GM19025 (cell line): ENCODE data around the gene ADGRF3.
"Not testable (repeated sequence)": the region's sequence is repeated elsewhere in the genome, so short reads cannot be mapped to it uniquely, and the experiment has no call there.

Source experiments
- ATAC-seq: cut with Tn5 transposase; IDR thresholded peaks from one replicate; pipeline ENCODE4 v1.9.1; 2021; ENCODE audit warnings: mild to moderate bottlenecking, low read depth, moderate library complexity; ENCODE audit not compliant: unreplicated experiment

ADGRF3 gene

GRCh38 chr2:26285931-26286330 lies 60.7 kb downstream of the ADGRF3 start:
- ATAC-seq: no peak

- no peak for ATAC-seq
Observed at GRCh38 chr2:26284132-26284531, 62.5 kb downstream of the ADGRF3 start.

GRCh38 chr2:26283606-26284005 lies 63.0 kb downstream of the ADGRF3 start:
- no peak for ATAC-seq

DNA sequence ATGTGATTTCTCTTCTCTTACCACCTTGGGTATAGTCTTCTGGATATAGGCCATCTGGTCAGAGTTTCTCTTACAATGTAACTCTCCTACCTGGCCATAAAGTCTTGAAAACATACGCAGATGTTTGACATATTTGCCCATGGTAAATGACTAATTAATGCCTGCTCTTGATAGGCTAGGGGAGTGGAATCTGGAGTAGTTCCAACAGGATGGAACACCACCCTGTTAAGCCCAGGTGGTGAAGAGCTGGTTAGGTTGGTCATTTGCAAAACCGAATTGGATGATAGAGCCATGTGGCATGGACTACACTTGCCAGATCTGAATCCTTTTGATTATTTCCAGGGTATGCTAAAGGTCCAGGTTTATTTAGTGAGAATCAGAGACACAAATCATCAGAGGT lies 65.4 kb downstream of the ADGRF3 start:
- ATAC-seq: no peak

GRCh38 chr2:26279886-26280285 lies 66.7 kb downstream of the ADGRF3 start:
- ATAC-seq: no peak

- ATAC-seq: no peak
Observed at GRCh38 chr2:26276484-26277227, 69.9 kb downstream of the ADGRF3 start.

DNA sequence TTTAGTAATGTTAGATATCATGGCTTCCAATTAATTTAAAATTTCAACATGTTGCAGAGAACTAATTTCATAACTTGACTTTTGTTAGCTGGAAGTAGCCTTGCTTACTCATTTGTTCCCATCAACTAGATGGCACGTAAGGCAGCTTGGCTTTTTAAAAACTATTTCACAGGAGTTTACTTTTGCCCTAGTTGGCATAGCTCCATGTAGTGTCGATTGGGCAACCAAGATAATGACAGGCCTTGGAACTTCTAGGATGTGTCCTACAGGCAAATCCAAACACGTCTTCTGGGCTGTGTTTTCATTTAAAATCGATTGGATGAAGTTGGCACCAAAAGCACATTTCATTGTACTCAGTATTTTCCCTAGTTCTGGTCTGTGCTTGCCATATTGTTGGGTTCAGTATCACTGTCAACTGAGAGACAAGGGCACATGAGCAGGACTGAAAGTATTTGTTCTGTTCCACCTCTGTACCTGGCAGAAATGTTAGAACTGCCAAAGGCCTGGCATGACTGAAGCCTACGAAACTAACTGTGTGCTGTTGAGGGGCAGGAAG lies 72.5 kb downstream of the ADGRF3 start:
- ATAC-seq: no peak

- ATAC-seq: no peak
Observed at GRCh38 chr2:26273501-26273900, 73.1 kb downstream of the ADGRF3 start.

DNA sequence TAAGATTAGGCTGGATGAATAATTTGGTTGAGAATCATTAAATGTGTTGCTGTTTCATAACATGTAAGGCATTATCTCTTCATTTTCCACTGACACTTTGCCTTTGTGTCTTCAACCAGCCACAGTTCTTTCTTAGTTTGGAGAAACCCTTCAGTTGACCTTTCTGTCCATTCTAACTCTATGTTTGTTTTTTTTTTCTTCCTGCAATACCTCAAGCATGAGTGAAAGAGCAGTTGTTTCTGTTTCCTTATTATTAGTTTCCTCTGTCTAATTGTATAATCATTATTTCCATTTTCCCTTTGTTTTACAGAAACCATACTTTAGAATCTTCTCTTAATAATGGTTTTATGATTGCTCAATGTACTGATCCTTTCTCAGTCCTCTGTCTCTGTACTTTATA lies 76.2 kb downstream of the ADGRF3 start:
- ATAC-seq: no peak

- ATAC-seq: no peak
Observed at GRCh38 chr2:26269571-26270158, 76.9 kb downstream of the ADGRF3 start.

DNA sequence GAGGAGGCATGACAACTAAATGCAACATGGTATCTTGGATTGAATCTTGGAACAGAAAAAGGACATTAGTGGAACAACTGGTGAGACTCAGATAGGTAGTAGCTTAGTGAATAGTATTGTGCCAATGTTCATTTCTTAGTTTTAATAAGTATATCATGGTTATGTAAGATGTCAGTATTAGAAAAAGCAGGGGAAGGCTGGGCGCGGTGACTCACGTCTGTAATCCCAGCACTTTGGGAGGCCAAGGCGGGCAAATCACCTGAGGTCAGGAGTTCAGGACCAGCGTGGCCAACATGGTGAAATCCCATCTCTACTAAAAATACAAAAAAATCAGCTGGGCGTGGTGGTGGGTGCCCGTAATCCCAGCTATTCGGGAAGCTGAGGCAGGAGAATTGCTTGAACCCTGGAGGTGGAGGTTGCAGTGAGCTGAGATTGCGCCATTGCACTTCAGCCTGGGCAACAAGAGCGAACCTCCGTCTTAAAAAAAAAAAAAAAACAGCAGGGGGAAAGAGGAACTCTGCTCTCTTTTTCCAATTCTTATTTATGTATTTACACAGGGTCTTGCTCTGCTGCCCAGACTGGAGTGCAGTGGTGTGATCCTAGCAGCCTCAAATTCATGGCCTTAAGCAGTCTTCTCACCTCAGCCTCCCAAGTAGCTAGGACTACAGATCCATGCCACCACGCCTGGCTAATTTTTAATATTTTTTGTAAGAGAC lies 77.8 kb downstream of the ADGRF3 start:
- not testable (repeated sequence) for ATAC-seq

- no peak for ATAC-seq
Observed at GRCh38 chr2:26268213-26268612, 78.4 kb downstream of the ADGRF3 start.

DNA sequence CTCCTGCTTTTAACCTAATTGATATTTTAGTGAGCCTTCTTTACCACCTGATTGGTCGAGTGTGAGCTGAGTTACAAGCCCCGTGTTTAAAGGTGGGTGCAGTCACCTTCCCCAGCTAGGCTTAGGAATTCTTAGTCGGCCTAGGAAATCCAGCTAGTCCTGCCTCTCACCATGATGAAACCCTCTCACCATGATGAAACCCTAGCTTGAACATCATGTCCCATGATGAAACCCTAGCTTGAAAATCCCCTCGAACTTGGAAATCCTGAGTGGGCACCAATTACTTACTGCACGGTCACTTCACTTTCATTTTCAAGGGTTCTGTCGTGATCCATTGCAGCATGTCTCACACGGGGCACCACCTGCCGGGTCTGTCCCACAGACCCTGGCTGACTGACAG lies 87.8 kb downstream of the ADGRF3 start:
- not testable (repeated sequence) for ATAC-seq
